SK-N-SH (cell line): ENCODE results near the gene COL5A1. TPM values are rescaled to one million over a fixed set of nuclear protein-coding genes. Genes with fewer than 3 reads are reported as not detected.
"Not testable (repeated sequence)": the region's sequence is repeated elsewhere in the genome, so short reads cannot be mapped to it uniquely, and the experiment has no call there.

Experiments
- CTCF ChIA-PET: fragments of 300-600, 350-600 bp; formaldehyde crosslinking; extraction: SDS; loops from one replicate; lab custom pipeline; 2021; lab: Yijun Ruan, JAX
- POLR2A ChIA-PET: fragments of 350-600 bp; sonication (Branson Sonifier 250); formaldehyde crosslinking; extraction: SDS; loops from one replicate; lab custom pipeline; 2020; ENCODE audit warnings: antibody characterized with exemption, inconsistent platforms; lab: Yijun Ruan, JAX
- DNase-seq: peaks from one replicate; pipeline ENCODE4 v3.0.0; 2012
- H2AFZ ChIP-seq: fragments of 200-600 bp; sonication (generic); 2 replicates; pipeline ENCODE4 v1.8.1; 2016; ENCODE audit warnings: antibody characterized with exemption, mild to moderate bottlenecking, low read depth
- H3F3A ChIP-seq: fragments of 200-600 bp; sonication (generic); replicated peaks from 2 replicates; pipeline ENCODE3; 2016; ENCODE audit warnings: antibody characterized with exemption, mild to moderate bottlenecking; ENCODE audit not compliant: insufficient read depth
- H3K27ac ChIP-seq, 2 experiments: fragments of 200-500 bp in 1 of 2; fragments of 200-600 bp in 1 of 2; sonication (Bioruptor generic) in 1 of 2; sonication (generic), shearing (Covaris generic) in 1 of 2; 2 replicates each; pipeline versions ENCODE4 v1.5.1 to v1.6.1; 2014 to 2016; ENCODE audit warnings: low read depth in 2 of 2, inconsistent platforms in 1 of 2, low read length in 1 of 2, mild to moderate bottlenecking in 1 of 2, mixed read lengths in 1 of 2
- H3K27me3 ChIP-seq: fragments of 200-600 bp; sonication (generic), shearing (Covaris generic); 2 replicates; pipeline ENCODE4 v1.6.1; 2016; ENCODE audit warnings: mixed run types; ENCODE audit not compliant: insufficient read depth
- H3K36me3 ChIP-seq, 2 experiments: fragments of 200-500 bp in 1 of 2; fragments of 200-600 bp in 1 of 2; sonication (Bioruptor generic) in 1 of 2; sonication (generic) in 1 of 2; replicated peaks in 1 of 2; 2 replicates each; pipeline versions ENCODE3 to v1.5.1; 2014 to 2016; ENCODE audit warnings: low read length in 1 of 2, mild to moderate bottlenecking in 1 of 2; ENCODE audit not compliant: insufficient read depth in 2 of 2, control insufficient read depth in 1 of 2
- H3K4me1 ChIP-seq, 2 experiments: fragments of 200-500 bp in 1 of 2; fragments of 200-600 bp in 1 of 2; sonication (Bioruptor generic) in 1 of 2; sonication (generic), shearing (Covaris generic) in 1 of 2; 2 replicates each; pipeline versions ENCODE4 v1.5.1 to v1.6.1; 2014 to 2016; ENCODE audit warnings: low read depth in 1 of 2, low read length in 1 of 2, mixed run types in 1 of 2; ENCODE audit not compliant: insufficient read depth in 2 of 2, control insufficient read depth in 1 of 2
- H3K4me2 ChIP-seq: fragments of 200-600 bp; sonication (generic), shearing (Covaris generic); 2 replicates; pipeline ENCODE4 v1.6.1; 2017; ENCODE audit warnings: mixed run types
- H3K4me3 ChIP-seq, 2 experiments: fragments of 200-500 bp in 1 of 2; fragments of 200-600 bp in 1 of 2; sonication (Bioruptor generic) in 1 of 2; sonication (generic), shearing (Covaris generic) in 1 of 2; 2 replicates each; pipeline versions ENCODE4 v1.5.1 to v1.8.1; 2014 to 2016; ENCODE audit warnings: low read depth in 2 of 2, inconsistent platforms in 1 of 2, low read length in 1 of 2, mild to moderate bottlenecking in 1 of 2, mixed read lengths in 1 of 2, moderate library complexity in 1 of 2
- H3K79me2 ChIP-seq: fragments of 200-600 bp; sonication (generic); 2 replicates; pipeline ENCODE4 v1.8.1; 2017; ENCODE audit warnings: mild to moderate bottlenecking; ENCODE audit not compliant: insufficient read depth
- H3K9ac ChIP-seq: fragments of 200-600 bp; sonication (generic); 2 replicates; pipeline ENCODE4 v1.6.1; 2017; ENCODE audit warnings: mixed run types
- H3K9me2 ChIP-seq: fragments of 200-600 bp; sonication (generic); 2 replicates; pipeline ENCODE4 v1.6.1; 2017; ENCODE audit warnings: mixed run types
- H3K9me3 ChIP-seq: fragments of 200-600 bp; sonication (generic); 2 replicates; pipeline ENCODE4 v1.6.1; 2017; ENCODE audit warnings: mixed run types, mild to moderate bottlenecking, moderate library complexity
- H4K20me1 ChIP-seq: fragments of 200-600 bp; sonication (generic); 2 replicates; pipeline ENCODE4 v1.6.1; 2017; ENCODE audit warnings: mild to moderate bottlenecking, mixed run types; ENCODE audit not compliant: insufficient read depth
- EP300 ChIP-seq, 2 experiments: IDR thresholded peaks; 2 replicates each; pipeline versions ENCODE4 v1.4.0 to v1.6.1; 2012; ENCODE audit warnings: borderline replicate concordance in 1 of 2, low read depth in 1 of 2, low read length in 1 of 2
- FOXJ3 ChIP-seq: sonication (generic); formaldehyde crosslinking; IDR thresholded peaks from 2 replicates; pipeline ENCODE4 v1.5.1; 2020; ENCODE audit warnings: mild to moderate bottlenecking, missing genetic modification reagents
- GATA2 ChIP-seq: sonication (generic); formaldehyde crosslinking; IDR thresholded peaks from 2 replicates; pipeline ENCODE4 v1.5.0; 2020; ENCODE audit warnings: mild to moderate bottlenecking, missing genetic modification reagents
- RAD21 ChIP-seq: IDR thresholded peaks from 2 replicates; pipeline ENCODE4 v1.6.1; 2012; ENCODE audit warnings: mild to moderate bottlenecking, low read length
- RFX5 ChIP-seq: IDR thresholded peaks from 2 replicates; pipeline ENCODE4 v1.6.1; 2012; ENCODE audit warnings: mild to moderate bottlenecking, improper control_type of control experiment, low read length
- TAF1 ChIP-seq: IDR thresholded peaks from 2 replicates; pipeline ENCODE4 v1.6.1; 2012; ENCODE audit warnings: low read depth, mild to moderate bottlenecking, low read length, moderate library complexity, borderline replicate concordance
- TEAD4 ChIP-seq: IDR thresholded peaks from 2 replicates; pipeline ENCODE4 v1.4.0; 2012; ENCODE audit warnings: mild to moderate bottlenecking, borderline replicate concordance; ENCODE audit not compliant: insufficient read depth
- ZBTB33 ChIP-seq: IDR thresholded peaks from 2 replicates; pipeline ENCODE4 v1.4.0; 2012; ENCODE audit warnings: low read depth, borderline replicate concordance
- WGBS: methylation state at CpG from one replicate; pipeline ENCODE4 v1.1.6; 2017; ENCODE audit warnings: low lambda C conversion rate; 5-methylcytosine and 5-hydroxymethylcytosine counted together
- polyA plus RNA-seq, 3 experiments: library from polyadenylated mRNA; depleted of rRNA; stranded (reverse); fragments of >200 nt; gene quantifications; 2 replicates each; pipeline ENCODE4 v1.2.3, GENCODE V29; 2012

The COL5A1 gene
- polyA plus RNA-seq, 1 of the 3 experiments (the other 2 are of a cell fraction): 73.8 TPM

DNA sequence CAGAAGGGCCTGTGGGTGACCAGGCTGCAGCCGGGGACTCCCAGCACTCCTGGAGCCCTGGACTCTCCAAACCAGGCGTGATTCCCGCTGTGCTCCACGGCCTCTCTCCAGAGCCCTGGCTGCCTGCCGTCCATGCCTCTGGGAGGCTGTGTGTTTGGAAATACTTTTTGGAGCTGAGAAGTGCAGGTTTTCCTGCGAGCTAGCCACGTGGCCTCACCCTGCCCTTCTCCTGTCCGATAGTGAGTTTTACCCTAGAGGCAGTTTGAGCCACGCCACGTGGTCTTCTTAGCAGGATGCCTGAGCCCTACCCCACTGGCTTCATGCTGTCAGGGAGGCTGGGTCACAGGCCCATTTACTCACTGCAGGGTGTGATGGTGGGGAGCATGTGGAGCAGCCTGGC lies 71.3 kb downstream of the COL5A1 start:
- Histone ChIP-seq H3K36me3 (peaks cover 20 to 26% of the 10 kb centered on the region in 2 experiments), H3K9me3 (no peaks in the 10 kb centered on the region), H3K9me2 (no peaks in the 10 kb centered on the region), H3F3A (peaks cover 7% of the 10 kb centered on the region), H3K4me2 (no peak overlapping the region), H3K27me3 (no peaks in the 10 kb centered on the region), H4K20me1 (peaks cover 93% of the 10 kb centered on the region), H3K9ac (no peak overlapping the region), H3K4me3 (no peak overlapping the region), H3K4me1 (peaks cover 8 to 29% of the 10 kb centered on the region in 2 experiments; a peak in 1 of 4 replicates), H2AFZ (no peak overlapping the region), H3K27ac (no peak overlapping the region), H3K79me2 (peaks cover 88% of the 10 kb centered on the region)
- ChIA-PET CTCF (interaction anchor here (1.0 to 1.7 kb wide), 4 partner anchors 23 to 374 kb away, joined by 3 read pairs; no protein-coding TSS in a partner anchor), POLR2A (no interaction called here)
- WGBS: 100% methylated on average over 5 of the region's 10 CpGs
- DNase-seq: no peak
- TF ChIP-seq ZBTB33 (no peak), TAF1 (no peak), TEAD4 (no peak), RAD21 (no peak), GATA2 (CRISPR knock-in tag) (no peak)

DNA sequence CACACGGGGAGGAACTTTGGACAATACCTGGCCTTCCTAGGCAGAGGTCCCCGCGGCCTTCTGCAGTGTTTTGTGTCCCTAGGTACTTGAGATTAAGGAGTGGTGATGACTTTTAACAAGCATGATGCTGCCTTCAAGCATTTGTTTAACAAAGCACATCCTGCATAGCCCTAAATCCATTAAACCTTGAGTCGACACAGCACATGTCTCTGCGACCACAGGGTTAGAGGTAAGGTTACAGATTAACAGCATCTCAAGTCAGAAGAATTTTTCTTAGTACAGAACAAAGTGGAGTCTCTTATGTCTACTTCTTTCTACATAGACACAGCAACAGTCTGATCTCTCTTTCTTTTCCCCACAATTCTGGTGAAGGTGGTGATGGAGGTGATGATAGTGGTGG lies 73.9 kb downstream of the COL5A1 start:
- CTCF ChIA-PET, DNase-seq: not testable (repeated sequence)
- peaks cover 90% of the 10 kb centered on the region for H3K79me2 ChIP-seq

GRCh38 chr9:134716067-134716466 lies 74.5 kb downstream of the COL5A1 start:
- H3K4me2 ChIP-seq: no peak overlapping the region
- no peak overlapping the region for H2AFZ ChIP-seq
- H3K79me2 ChIP-seq: peaks cover 92% of the 10 kb centered on the region
- no peak overlapping the region for H3K9ac ChIP-seq
- 0 out of 4 replicates have a peak, but pooled peaks of 1 of the 2 experiments have one; percentile 20 for TF ChIP-seq EP300 (IDR thresholded peaks at IDR 0.05; ENCODE audit: borderline replicate concordance in 1 of 2, low read depth in 1 of 2, low read length in 1 of 2)
- TF ChIP-seq FOXJ3 (CRISPR knock-in tag): 0 out of 2 replicates have a peak, but pooled peaks have one; percentile 37
- TF ChIP-seq RFX5: no peak
- peak; percentile 53 for TF ChIP-seq GATA2 (CRISPR knock-in tag)
- CTCF ChIA-PET: no interaction called here
- no peaks in the 10 kb centered on the region for H3K27me3 ChIP-seq
- peaks cover 19 to 23% of the 10 kb centered on the region in 2 experiments for H3K36me3 ChIP-seq
- WGBS: 85% methylated on average over 5 of the region's 8 CpGs
- H4K20me1 ChIP-seq: peaks cover 96% of the 10 kb centered on the region
- POLR2A ChIA-PET: no interaction called here
- peaks cover 4% of the 10 kb centered on the region for H3F3A ChIP-seq
- no peak overlapping the region for H3K27ac ChIP-seq
- no peak overlapping the region for H3K4me3 ChIP-seq
- no peaks in the 10 kb centered on the region for H3K9me2 ChIP-seq
- peak; percentile 73 for DNase-seq
- H3K4me1 ChIP-seq: peaks cover 0 to 3% of the 10 kb centered on the region in 2 experiments; a peak in 1 of 4 replicates
- no peaks in the 10 kb centered on the region for H3K9me3 ChIP-seq

More for the DNA sequence above, 73.9 kb downstream of the COL5A1 start:
- H3F3A ChIP-seq, H3K4me3 ChIP-seq, H3K4me2 ChIP-seq, H3K27ac ChIP-seq, H3K4me1 ChIP-seq, H3K27me3 ChIP-seq, H3K9me2 ChIP-seq, H3K9ac ChIP-seq, H3K9me3 ChIP-seq, H2AFZ ChIP-seq, POLR2A ChIA-PET: not testable (repeated sequence)
- 83% methylated on average over 5 of the region's 5 CpGs for WGBS
- Histone ChIP-seq H3K36me3 (peaks cover 19% of the 10 kb centered on the region in 2 experiments), H4K20me1 (peaks cover 94% of the 10 kb centered on the region)
